Right ventricle myocardium superior (tissue), 1 donor: ENCODE data around the gene C1orf167. TPM values are rescaled to one million over a fixed set of nuclear protein-coding genes. Genes with fewer than 3 reads are reported as not detected.

Experiments used
- ATAC-seq: fragments of 200-7000 bp; cut with Tn5 transposase; one replicate; pipeline ENCODE4 v1.9.1; 2020; ENCODE audit warnings: mild to moderate bottlenecking; ENCODE audit not compliant: poor library complexity
- DNase-seq: peaks from one replicate; pipeline ENCODE4 v3.0.0-alpha.2; 2020
- intact Hi-C: fragments of 100-400 bp; cut with DNase I; formaldehyde crosslinking; loops from one replicate; pipeline ENCODE4 v1.11.2; 2022
- total RNA-seq: library from RNA; stranded (reverse); fragmentation: NEBNext Ultra II Directional; extraction: Animal tissue kit (Norgen Biotek cat#: 25700); gene quantifications from one replicate; pipeline ENCODE4 v1.2.1, GENCODE V29; 2021
- donor health status: DM: no; HTN: yes; CAD: no; lungs with severe emphysema.

The C1orf167 gene
- total RNA-seq, 1 donor from 2014 or later = 2.7 TPM

DNA sequence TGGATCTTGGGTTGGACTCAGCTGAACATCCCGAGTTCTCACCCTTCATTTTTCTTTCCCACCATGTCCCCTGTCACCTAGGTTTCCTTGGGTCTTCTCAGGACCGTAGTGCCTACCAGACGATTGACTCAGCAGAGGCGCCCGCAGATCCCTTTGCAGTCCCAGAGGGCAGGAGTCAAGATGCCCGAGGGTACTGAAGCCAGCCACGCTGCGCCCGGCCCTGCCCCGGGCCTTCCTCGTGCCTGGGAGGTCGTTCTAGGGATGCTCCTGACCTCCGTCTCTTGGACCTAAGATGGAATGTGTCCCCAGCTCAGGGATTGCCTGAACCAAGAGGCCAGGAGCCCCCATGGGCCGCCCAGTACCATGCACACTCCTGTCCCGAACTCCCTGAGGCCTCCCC lies 12.0 kb upstream of the C1orf167 start:
- intact Hi-C loops = no loop called here

DNA sequence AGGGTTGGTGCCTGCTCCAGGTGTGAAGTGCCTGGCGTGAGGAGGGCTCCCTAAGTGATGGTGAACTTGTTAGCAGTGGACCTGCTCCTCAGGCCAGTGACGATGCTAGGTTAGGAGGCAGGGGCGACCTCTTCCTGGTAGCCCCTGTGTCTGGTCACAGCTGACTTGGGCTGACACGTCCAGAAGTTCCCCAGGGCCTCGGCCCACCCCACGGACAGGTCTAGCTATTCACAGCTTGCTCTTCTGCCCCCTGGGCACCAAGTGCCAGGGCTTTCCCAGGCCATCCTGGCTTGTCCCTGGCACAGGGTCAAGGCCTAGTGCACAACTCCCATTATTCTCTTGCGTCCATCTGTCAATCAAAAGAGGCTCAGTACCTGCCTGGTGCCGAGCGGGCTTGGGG lies 10.9 kb upstream of the C1orf167 start:
- intact Hi-C loops = no loop called here
- ATAC-seq (no peak), DNase-seq (no peak)

More for the DNA sequence above, 12.0 kb upstream of the C1orf167 start:
- ATAC-seq = no peak
- no peak for DNase-seq

DNA sequence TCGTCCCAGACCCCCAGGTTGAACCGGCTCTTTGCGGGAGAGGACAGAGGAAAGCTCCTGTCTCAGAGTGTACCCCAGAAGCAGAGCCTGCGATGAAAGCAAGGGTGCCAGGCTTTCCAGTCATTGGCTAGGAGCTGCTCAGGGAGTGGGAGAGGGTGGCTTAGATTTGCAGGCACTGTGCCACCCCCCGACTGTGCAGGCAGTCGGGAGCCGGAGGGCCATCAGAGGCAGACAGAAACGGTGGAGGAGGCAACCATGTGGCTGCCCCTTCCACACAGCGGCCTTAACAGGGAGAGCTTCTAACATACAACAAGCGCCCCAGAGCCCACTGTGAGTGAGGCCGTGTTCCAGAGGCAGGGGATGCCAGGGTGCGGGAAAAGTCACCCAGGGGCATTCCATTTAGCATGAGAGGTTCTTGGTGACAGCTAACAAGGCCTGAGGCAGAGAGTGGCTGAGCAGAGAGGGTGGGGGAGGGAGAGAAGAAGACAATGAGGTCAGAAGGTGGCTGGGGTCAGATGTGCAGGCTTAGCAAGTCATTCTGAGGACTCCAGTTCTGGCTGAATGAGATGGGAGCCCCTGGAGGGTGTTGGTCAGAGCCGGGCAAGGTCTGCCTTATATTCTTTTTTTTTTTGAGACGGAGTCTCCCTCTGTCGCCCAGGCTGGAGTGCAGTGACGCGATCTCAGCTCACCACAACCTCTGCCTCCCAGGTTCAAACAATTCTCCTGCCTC lies 9.5 kb upstream of the C1orf167 start:
- DNase-seq (no peak), ATAC-seq (no peak)
- intact Hi-C loops = no loop called here

DNA sequence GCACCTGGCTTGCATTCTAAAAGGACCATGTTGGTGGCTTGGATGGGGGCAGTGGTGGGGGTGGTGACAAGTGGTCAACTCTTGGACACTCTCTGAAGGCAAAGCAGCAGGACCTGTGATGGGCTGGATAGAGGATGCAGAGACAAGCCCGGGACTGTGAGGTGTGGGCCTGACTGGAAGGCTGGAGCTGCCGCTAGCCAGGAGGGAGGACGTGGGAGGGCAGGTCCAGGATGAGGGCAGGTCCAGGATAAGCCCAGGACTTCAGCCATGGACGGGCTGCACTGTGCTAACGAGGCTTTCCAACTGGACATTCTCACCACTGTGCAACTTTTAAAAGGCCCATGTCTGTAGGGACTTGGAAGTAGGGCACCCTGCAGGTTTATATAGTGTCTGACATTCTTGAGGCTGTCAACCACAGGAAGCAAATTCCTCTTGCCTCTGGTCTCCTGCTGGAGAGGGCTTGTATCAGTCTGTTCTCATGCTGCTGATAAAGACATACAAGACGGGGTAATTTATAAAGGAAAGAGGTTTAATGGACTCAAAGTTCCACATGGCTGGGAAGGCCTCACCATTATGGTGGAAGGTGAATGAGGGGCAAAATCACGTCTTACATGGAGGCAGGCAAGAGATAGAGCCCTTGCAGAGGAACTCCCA lies 8.3 kb upstream of the C1orf167 start:
- DNase-seq (no peak), ATAC-seq (no peak)
- intact Hi-C loops = no loop called here

DNA sequence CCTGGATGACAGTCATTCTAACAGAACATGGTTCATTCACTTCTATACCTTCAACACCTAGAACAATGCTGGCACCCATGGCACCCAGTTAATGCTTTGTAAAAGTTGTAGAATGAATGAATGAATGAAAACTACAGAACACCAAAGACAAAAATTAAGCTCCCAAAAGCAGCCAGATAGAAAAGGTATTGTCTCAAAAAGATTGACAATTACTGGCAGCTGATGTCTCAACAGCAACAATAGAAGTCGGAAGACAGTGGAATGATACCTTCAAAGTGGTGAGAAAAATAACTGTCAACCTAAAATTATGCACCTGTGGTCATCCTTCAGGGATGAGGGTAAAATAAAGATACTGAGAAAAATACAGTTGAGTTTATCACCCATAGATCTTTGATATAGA lies 4.9 kb upstream of the C1orf167 start:
- no peak for DNase-seq
- ATAC-seq = no peak
- intact Hi-C loops = no loop called here

DNA sequence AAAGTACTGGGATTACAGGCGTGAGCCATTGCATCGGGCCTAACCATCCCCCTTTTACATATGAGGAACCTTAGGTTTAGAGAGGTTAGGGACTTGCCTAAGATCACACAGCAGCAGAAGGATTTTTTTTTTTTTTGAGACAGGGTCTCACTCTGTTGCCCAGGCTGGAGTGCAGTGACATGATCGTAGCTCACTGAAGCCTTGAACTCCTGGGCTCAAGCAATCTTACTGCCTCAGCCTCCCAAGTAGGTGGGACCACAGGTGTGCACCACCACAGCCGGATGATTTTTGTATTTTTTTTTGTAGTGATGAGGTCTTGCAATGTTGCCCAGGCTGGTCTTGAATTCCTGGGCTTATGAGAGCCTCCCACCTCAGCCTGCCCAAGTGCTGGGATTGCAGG lies 2.2 kb upstream of the C1orf167 start:
- DNase-seq (no peak), ATAC-seq (no peak)
- intact Hi-C loops = no loop called here

DNA sequence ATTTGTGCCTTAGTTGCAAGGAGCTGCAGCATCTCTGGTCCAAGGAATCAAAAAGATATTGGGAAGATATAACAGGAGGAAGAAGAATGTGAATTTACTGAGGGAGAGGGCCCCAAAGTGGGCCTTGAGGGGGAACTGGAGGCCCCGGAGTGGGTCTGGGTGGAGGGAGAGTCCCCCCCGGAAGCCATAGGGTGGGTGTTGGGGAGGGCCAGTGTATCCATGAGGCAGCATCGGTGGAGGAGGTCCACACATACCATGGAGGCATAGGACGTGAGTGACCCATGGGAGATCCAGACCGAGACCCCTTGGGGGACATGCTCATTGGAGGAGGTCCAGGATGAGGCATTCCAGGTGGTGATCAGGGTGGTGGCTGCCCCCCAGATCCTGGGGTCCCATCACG lies 708 bp upstream of the C1orf167 start:
- ATAC-seq (no peak), DNase-seq (no peak)
- intact Hi-C loops = no loop called here

DNA sequence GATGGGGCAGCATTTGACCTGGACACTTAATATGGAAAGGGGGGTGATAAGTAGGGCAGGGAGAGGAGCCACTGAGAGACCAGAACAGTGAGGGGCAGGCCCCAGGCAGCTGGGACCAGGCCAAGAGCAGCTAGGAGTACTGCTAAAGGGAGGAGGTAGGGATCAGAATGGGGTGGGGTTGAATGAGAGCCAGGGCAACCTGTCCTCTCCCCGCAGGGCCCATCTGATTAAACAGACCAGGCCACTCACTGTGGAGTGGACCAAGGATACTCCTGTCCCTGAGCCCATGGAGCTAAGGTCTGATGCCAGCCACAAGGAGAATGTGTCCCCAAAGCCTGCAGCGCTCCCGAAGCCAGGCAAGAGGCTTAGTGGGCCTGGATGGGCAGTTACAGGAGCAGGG lies 2.1 kb downstream of the C1orf167 start:
- DNase-seq (no peak), ATAC-seq (no peak)
- intact Hi-C loops = no loop called here

DNA sequence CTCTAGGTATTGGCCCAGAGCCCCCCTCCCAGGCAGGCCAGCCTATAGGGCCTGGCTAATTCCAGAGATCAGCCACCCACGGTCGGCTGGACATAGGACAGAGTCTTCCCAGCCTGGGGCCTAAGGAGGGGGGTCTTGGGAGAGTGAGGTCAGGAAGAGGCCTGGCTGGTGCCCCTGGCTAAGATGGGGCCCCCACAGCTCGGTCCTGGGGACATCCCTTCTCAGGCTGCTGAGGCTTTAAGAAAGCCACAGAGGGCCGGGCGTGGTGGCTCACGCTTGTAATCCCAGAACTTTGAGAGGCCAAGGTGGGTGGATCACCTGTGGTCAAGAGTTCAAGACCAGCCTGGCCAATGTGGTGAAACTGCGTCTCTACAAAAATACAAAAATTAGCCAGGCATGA lies 2.5 kb downstream of the C1orf167 start:
- ATAC-seq = no peak
- DNase-seq = no peak
- intact Hi-C loops = no loop called here

DNA sequence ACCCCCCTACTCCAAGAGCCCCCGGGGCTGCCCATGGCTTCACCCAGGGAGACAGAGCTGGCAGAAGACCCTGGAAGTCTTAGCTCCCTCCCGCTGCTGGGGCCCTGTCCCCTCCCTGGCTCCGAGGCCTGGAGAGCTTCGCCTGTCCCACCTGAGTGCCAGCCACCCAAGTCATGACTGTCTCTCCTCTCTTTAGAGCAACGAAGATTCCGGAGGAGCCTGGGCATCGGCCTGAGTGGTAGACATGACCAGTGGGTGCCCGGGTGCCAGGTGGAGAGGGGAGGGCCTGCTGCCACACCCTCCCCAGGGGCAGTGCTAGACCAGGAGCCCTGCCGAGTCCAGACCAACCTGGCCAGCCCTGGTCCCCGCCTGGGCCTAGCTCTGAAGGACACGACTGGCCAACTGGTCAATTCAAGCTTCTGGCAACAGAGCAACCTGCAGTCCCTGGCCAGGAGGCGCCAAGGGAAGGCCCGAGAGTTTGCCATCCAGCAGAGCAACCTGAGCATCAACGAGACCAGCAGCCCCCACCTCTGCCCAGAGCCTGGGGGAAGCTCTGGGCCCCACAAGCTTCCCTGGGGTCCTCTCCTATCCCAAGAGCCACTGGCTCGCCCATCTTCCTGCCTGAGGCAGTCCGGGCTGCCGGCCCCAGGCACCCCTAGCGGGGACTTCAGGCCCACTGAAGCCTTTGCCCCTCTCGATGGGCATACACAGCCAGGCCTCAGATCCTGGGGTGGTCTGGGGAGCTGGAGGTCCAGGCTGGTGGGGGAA lies 3.9 kb downstream of the C1orf167 start:
- ATAC-seq = no peak
- intact Hi-C loops = no loop called here
- no peak for DNase-seq

DNA sequence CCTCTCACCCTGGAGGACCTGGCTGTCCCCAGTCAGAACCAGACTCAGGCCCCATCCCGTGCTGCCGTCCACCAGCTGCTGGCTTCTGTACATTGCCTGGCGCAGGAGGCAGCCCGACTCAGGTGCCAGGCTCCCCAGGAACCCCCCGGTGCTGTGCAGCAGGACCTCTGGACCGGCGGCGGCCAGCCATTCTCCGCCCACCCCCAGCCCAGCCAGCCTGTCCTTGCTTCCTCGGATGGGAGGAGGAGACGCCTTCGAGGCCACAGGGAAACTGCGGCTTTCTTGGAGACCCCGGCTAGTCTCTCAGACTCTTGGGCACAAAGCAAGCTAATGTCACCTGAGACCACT lies 4.4 kb downstream of the C1orf167 start:
- intact Hi-C loops = no loop called here
- ATAC-seq = no peak
- no peak for DNase-seq

DNA sequence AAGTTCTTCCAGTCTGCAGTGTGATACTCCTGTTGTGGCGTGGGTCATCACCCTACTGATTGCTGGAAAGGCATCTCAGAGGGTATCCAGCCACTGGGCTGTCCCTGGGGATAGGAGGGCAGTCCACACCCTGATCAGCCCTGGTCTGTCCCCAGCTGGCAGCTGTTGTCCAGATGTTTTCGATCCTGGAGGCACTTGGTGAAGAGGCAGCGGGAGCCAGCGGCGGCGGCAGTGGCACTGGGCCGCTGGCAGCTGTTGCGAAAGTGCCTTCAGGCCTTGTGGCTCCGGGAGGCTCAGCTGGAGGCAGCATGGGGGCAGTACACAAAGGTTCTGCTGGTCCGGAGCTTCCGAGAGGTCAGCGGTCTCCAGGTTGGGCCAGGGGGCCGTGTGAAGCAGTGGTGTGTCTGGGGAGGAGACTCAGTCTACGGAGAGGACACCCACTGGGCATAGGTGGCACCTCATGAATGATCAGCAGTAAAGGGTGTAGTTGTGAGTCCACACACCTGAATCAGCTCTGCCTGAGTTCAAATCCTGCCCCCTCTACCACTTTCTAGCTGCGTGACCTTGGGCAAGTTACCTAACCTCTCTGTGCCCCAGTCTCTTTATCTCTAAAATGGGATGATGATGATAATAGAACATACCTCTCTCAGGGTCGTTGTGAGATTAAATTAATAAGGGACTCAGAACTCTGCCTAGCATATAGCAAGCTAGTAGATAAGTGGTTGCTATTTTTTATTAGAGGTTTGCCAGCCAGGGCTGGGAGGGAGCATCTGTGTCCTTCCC lies 6.1 kb downstream of the C1orf167 start:
- no peak for DNase-seq
- no peak for ATAC-seq
- intact Hi-C loops = no loop called here

DNA sequence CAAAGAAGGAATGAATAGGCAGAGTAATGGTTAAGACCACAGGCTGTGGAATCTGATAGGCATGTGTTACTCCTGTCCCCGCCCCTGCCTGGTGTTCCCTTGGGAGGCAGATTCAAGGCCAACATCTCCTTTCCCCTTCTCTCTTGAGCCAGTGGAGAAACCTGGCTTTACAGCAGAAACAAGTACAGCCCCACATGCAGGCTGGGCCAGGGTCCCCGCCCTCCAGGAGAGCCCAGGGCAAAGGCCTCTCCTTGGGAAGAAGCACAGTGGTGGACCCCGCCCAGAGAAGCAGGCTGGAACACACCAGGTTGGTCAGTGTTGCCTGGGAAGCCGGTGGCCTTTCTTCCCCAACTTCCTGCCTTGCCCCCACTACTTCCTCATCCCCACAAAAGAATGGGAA lies 6.8 kb downstream of the C1orf167 start:
- ATAC-seq = no peak
- no peak for DNase-seq
- intact Hi-C loops = no loop called here

DNA sequence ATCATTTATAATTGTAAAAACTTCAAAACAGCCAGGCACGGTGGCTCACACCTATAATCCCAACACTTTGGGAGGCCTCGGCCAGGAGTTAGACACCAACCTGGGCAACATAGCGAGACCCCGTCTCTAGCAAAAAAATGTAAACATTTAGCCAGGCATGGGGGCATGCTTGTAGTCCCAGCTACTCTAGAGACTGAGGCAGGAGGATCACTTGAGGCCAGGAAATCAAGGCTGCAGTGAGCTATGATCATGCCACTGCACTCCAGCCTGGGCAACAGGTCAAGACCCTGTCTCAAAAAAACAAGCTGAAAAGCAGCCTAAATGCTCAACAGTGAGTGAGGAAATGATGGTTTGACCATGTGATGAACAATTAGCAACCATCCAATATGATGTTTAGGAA lies 7.3 kb downstream of the C1orf167 start:
- intact Hi-C loops = no loop called here
- DNase-seq (no peak), ATAC-seq (no peak)

DNA sequence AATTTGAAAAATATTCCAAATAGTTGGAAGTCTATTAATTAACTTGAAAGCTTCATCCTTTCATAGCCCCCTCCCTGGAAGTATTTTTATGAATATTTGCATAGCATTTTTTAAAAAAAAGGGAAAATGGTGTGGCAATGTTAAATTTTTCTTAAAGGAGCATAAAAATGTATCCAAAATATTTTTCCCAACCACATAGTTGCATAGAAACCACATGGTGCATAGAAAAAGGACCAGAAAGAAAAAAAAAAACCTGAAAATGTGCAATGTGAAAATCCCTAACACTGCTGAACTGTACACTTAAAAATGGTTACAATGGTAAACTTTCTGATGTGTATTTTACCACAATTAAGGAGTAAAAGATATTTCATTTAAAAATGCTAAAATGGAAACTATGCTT lies 8.0 kb downstream of the C1orf167 start:
- ATAC-seq = no peak
- intact Hi-C loops = no loop called here
- no peak for DNase-seq

DNA sequence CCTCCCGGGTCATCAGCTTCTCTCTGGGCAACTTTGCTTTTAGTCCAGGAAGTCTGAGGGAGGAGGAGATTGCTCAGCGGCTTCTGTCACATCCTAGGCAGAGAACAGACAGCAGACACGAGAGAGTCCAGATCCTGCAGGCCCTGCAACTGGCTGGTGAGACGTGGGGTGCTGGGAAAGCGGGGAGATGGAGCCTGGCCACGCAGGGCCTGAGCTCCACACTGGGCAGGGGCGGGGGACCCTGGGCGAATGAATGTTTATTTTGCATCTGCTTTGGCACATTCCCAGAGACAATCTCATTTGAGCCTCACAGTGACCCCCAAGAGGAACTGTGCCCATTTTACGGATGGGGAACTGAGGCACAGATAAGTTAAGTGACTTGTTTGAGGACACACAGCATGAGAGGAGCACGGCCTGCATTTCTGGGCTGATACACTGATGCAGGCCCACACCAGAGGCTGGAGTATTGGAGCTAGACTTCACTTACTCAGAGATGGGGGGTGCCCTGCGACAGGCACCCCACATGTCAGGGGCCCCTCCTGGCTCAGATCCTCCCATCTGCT lies 9.6 kb downstream of the C1orf167 start:
- intact Hi-C loops = no loop called here
- ATAC-seq = no peak
- no peak for DNase-seq

DNA sequence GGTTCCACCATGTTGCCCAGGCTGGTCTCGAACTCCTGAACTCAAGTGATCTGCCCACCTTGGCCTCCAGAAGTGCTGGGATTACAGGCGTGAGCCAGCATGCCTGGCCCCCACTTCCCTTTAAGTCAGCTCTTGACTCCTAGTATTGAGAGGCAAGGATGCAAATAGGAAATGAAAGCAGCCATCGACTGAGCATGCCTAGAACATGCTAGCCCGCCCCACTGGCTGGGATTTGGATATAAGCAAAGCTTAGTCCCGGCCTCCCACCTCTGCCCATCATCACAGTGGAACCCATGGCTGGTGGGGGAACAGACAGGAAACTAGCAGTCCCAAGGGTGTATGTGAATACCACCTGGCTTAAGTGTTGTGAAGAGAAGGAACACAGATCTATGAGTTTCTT lies 10.5 kb downstream of the C1orf167 start:
- intact Hi-C loops = no loop called here
- DNase-seq (no peak), ATAC-seq (no peak)

DNA sequence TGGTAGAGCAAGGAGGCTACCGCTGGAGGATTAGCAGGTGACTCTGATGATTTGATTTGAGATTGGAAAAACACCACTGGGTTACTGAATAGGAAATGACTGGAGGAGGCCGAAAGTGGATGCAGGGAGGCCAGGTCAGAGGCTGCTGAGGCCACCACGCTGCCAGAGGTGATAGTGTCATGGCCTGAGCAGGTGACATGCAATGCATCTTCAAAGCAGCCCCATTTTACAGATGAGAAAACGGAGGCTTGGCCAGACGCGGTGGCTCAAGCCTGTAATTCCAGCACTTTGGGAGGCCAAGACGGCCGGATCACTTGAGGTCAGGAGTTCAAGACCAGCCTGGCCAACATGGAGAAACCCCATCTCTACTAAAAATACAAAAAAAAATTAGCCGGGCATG lies 12.8 kb downstream of the C1orf167 start:
- no peak for DNase-seq
- no peak for ATAC-seq
- intact Hi-C loops = no loop called here

DNA sequence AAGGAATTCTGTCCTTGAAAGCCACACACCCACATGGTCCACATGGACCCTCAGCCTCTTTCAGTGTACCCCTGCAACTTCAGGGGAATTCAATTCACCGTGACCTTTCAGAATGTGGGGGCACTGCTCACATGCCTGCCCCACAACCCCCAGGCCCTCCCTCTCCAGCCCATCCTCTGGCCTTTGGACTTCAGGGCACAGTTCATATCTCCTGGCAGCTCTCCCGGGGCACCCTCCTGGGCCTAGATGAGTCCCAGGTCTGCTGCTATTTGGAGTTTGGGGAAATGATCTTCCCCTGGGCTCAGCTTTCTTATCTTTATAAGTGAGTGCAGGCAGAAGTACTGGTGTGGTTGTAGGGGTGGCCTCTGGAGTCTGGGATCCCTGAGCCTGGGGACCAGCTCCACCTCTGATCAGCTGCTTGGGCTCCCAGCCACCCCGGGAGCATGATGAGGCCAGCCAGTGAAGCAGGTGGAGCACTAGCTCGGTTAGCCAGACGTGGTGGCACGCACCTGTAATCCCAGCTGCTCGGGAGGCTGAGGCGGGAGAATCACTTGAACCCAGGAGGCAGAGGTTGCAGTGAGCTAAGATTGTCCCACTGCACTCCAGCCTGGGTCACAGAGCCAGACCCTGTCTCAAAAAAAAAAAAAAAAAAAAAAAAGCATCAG lies 15.8 kb downstream of the C1orf167 start:
- intact Hi-C loops = no loop called here
- ATAC-seq (peak; percentile 14), DNase-seq (no peak)
